HepG2 (cell line): ENCODE measurements around the gene GON4L. TPM values are rescaled to one million over a fixed set of nuclear protein-coding genes. Genes with fewer than 3 reads are reported as not detected.

Source experiments
- ATAC-seq: fragments of 200-7000 bp; cut with Tn5 transposase; 3 replicates; pipeline ENCODE4 v1.9.1; 2020; ENCODE audit warnings: mild to moderate bottlenecking, moderate library complexity
- BruUV-seq: library from RNA; stranded (reverse); fragments of 400-500 nt; replicated peaks from 2 replicates; lab custom pipeline; 2021; lab: Mats Ljungman, UMichigan
- CTCF ChIA-PET: fragments of 300-600 bp; formaldehyde crosslinking; extraction: SDS; loops from one replicate; lab custom pipeline; 2021; ENCODE audit warnings: low total read pairs, inconsistent platforms, low intra/inter-chr PET ratio; lab: Yijun Ruan, JAX
- POLR2A ChIA-PET: fragments of 350-600 bp; sonication (Branson Sonifier 250); formaldehyde crosslinking; loops from one replicate; lab custom pipeline; 2020; ENCODE audit warnings: antibody characterized with exemption, inconsistent platforms; lab: Yijun Ruan, JAX
- DNase-seq: peaks from one replicate; pipeline ENCODE4 v3.0.0-alpha.2; 2015; ENCODE audit warnings: low spot score
- FAIRE-seq: peaks from 3 replicates; lab custom pipeline; 2011; peaks lifted over from hg19 to GRCh38; lab: Jason Lieb, UNC
- H2AFZ ChIP-seq: one replicate; pipeline ENCODE4 v1.6.1; 2011; ENCODE audit warnings: low read length, inconsistent platforms
- H3K27ac ChIP-seq: fragments of 300-600 bp; 3 replicates; pipeline ENCODE4 v1.8.0; 2011; ENCODE audit warnings: mixed run types, mild to moderate bottlenecking, mixed read lengths, low read length, inconsistent platforms; ENCODE audit not compliant: insufficient read depth; ENCODE audit errors: extremely low read length
- H3K27me3 ChIP-seq, 2 experiments: fragments of 200-600 bp in 1 of 2; 2 replicates in 1 of 2; 3 replicates in 1 of 2; pipeline versions ENCODE4 v1.6.0 to v1.8.0; 2011; ENCODE audit warnings: low read length in 2 of 2, mild to moderate bottlenecking in 2 of 2, moderate library complexity in 2 of 2, inconsistent platforms in 1 of 2; ENCODE audit not compliant: insufficient read depth in 2 of 2, control insufficient read depth in 1 of 2
- H3K36me3 ChIP-seq, 2 experiments: fragments of 200-600 bp in 1 of 2; replicated peaks in 1 of 2; 2 replicates in 1 of 2; 3 replicates in 1 of 2; pipeline versions ENCODE4 v1.5.1 to v1.8.0; 2011; ENCODE audit warnings: low read length in 2 of 2, inconsistent platforms in 1 of 2; ENCODE audit not compliant: insufficient read depth in 2 of 2, control insufficient read depth in 1 of 2
- H3K4me1 ChIP-seq: 2 replicates; pipeline ENCODE4 v1.5.1; 2012; ENCODE audit warnings: low read length, inconsistent platforms; ENCODE audit not compliant: insufficient read depth
- H3K4me2 ChIP-seq: 2 replicates; pipeline ENCODE4 v1.6.0; 2011; ENCODE audit warnings: low read depth, low read length, inconsistent platforms
- H3K4me3 ChIP-seq, 3 experiments: fragments of 200-600 bp in 1 of 3; sonication (generic), shearing (Covaris generic) in 1 of 3; replicated peaks in 1 of 3; 2 replicates each; pipeline ENCODE4 v1.5.1; 2011 to 2016; ENCODE audit warnings: low read length in 3 of 3, inconsistent platforms in 2 of 3, low read depth in 2 of 3, mild to moderate bottlenecking in 2 of 3, control low read depth in 1 of 3, mixed read lengths in 1 of 3; ENCODE audit not compliant: insufficient read depth in 1 of 3
- H3K79me2 ChIP-seq: one replicate; pipeline ENCODE4 v1.6.1; 2011; ENCODE audit warnings: low read length, inconsistent platforms; ENCODE audit not compliant: insufficient read depth
- H3K9ac ChIP-seq: 2 replicates; pipeline ENCODE4 v1.6.0; 2011; ENCODE audit warnings: mild to moderate bottlenecking, low read depth, low read length, inconsistent platforms; ENCODE audit not compliant: insufficient read depth
- H3K9me3 ChIP-seq: 2 replicates; pipeline ENCODE4 v1.5.1; 2012; ENCODE audit warnings: mild to moderate bottlenecking, low read length
- H4K20me1 ChIP-seq: 2 replicates; pipeline ENCODE4 v1.6.0; 2011; ENCODE audit warnings: inconsistent platforms, mild to moderate bottlenecking, low read length, moderate library complexity; ENCODE audit not compliant: insufficient read depth
- BHLHE40 ChIP-seq: IDR thresholded peaks from 2 replicates; pipeline ENCODE4 v1.6.1; 2011; ENCODE audit warnings: low read length, improper control_type of control experiment
- CHCHD3 ChIP-seq: sonication (generic); formaldehyde crosslinking; IDR thresholded peaks from 2 replicates; pipeline ENCODE4 v1.8.0; 2022; ENCODE audit warnings: mild to moderate bottlenecking, missing genetic modification reagents, moderate library complexity
- ELF4 ChIP-seq: sonication (generic); formaldehyde crosslinking; IDR thresholded peaks from 2 replicates; pipeline ENCODE4 v1.5.0; 2020; ENCODE audit warnings: missing genetic modification reagents, mild to moderate bottlenecking, moderate library complexity, borderline replicate concordance
- GATA4 ChIP-seq: sonication (generic); IDR thresholded peaks from 2 replicates; pipeline ENCODE4 v1.6.1; 2016; ENCODE audit warnings: antibody characterized with exemption, low read depth, borderline replicate concordance
- HIVEP1 ChIP-seq: sonication (generic); formaldehyde crosslinking; IDR thresholded peaks from 2 replicates; pipeline ENCODE4 v1.4.0; 2020; ENCODE audit warnings: mild to moderate bottlenecking, missing genetic modification reagents
- KDM2A ChIP-seq: sonication (generic); formaldehyde crosslinking; IDR thresholded peaks from 2 replicates; pipeline ENCODE4 v1.4.0; 2020; ENCODE audit warnings: low read depth, missing genetic modification reagents, borderline replicate concordance
- KLF16 ChIP-seq, 2 experiments: sonication (generic) in 1 of 2; formaldehyde crosslinking in 1 of 2; IDR thresholded peaks; 2 replicates each; pipeline versions ENCODE4 v1.6.1 to v1.8.0; 2016 to 2023; ENCODE audit warnings: missing genetic modification reagents in 2 of 2, missing compliant biosample characterization in 1 of 2
- MBD4 ChIP-seq: IDR thresholded peaks from 2 replicates; pipeline ENCODE4 v1.6.1; 2012; ENCODE audit warnings: low read length, inconsistent platforms, borderline replicate concordance
- MEIS1 ChIP-seq: sonication (generic); formaldehyde crosslinking; IDR thresholded peaks from 2 replicates; pipeline ENCODE4 v1.9.0; 2021; ENCODE audit warnings: mild to moderate bottlenecking, missing genetic modification reagents, moderate library complexity, borderline replicate concordance
- NBN ChIP-seq: fragments of 450-650 bp; conservative IDR thresholded peaks from 2 replicates; pipeline ENCODE4 v1.6.1; 2017
- NFKB2 ChIP-seq: sonication (generic); formaldehyde crosslinking; IDR thresholded peaks from 2 replicates; pipeline ENCODE4 v1.4.0; 2020; ENCODE audit warnings: missing genetic modification reagents, borderline replicate concordance
- RBFOX2 ChIP-seq: fragments of 200-400 bp; formaldehyde crosslinking; IDR thresholded peaks from 2 replicates; pipeline ENCODE4 v1.6.1; 2017; ENCODE audit warnings: low read depth, mild to moderate bottlenecking, low read length
- REXO4 ChIP-seq: sonication (generic); formaldehyde crosslinking; IDR thresholded peaks from 2 replicates; pipeline ENCODE4 v1.8.0; 2022; ENCODE audit warnings: missing genetic modification reagents, mild to moderate bottlenecking, borderline replicate concordance
- ZIK1 ChIP-seq: sonication (generic); formaldehyde crosslinking; IDR thresholded peaks from 2 replicates; pipeline ENCODE4 v1.5.0; 2020; ENCODE audit warnings: mild to moderate bottlenecking, low read depth, missing genetic modification reagents, borderline replicate concordance
- ZNF451 ChIP-seq: sonication (generic); formaldehyde crosslinking; IDR thresholded peaks from 2 replicates; pipeline ENCODE4 v1.5.0; 2020; ENCODE audit warnings: mild to moderate bottlenecking, missing genetic modification reagents
- WGBS: methylation state at CpG from one replicate; pipeline ENCODE4 v1.1.6; 2017; ENCODE audit warnings: low lambda C conversion rate; 5-methylcytosine and 5-hydroxymethylcytosine counted together
- in situ Hi-C: cut with HindIII; loops from 2 replicates; pipeline ENCODE4 v1.10.0; 2017; ENCODE audit warnings: low pct_unique_long_range_greater_than_20kb; ENCODE audit not compliant: extremely low pct_ligation_motif_present
- intact Hi-C: fragments of 100-400 bp; cut with micrococcal nuclease; formaldehyde crosslinking; loops from one replicate; pipeline ENCODE4 v1.10.0; 2022; ENCODE audit not compliant: unreplicated experiment
- polyA plus RNA-seq, 8 experiments: library from polyadenylated mRNA; depleted of rRNA in 3 of 8; stranded (reverse) in 7 of 8; unstranded in 1 of 8; fragments of >200 nt; fragmentation: Illumina TruSeq in 4 of 8; extraction: Trizol in 4 of 8; gene quantifications; 2 replicates each; pipeline versions ENCODE4 v1.2.1 to v1.2.3, GENCODE V29; 2011 to 2016; ENCODE audit warnings: low read depth in 4 of 8, missing spikeins in 1 of 8, mixed read lengths in 1 of 8; ENCODE audit not compliant: insufficient read depth in 1 of 8
- total RNA-seq, 5 experiments: library from RNA; depleted of rRNA; stranded (reverse); fragments of >200 nt; fragmentation: Illumina TruSeq; extraction: Trizol; gene quantifications; 2 replicates each; pipeline ENCODE4 v1.2.3, GENCODE V29; 2016; ENCODE audit warnings: low read depth in 1 of 5
- TF ChIP-seq, protein P1 (sequence below): sonication (generic); formaldehyde crosslinking; IDR thresholded peaks from 2 replicates; pipeline ENCODE4 v1.5.0; 2020; ENCODE audit warnings: mild to moderate bottlenecking, low read depth, missing genetic modification reagents, borderline replicate concordance
- TF ChIP-seq, protein P2 (sequence below): IDR thresholded peaks from 2 replicates; pipeline ENCODE4 v1.6.1; 2012; ENCODE audit warnings: low read length, improper control_type of control experiment
- TF ChIP-seq, protein P3 (sequence below): sonication (generic); formaldehyde crosslinking; IDR thresholded peaks from 2 replicates; pipeline ENCODE4 v1.5.1; 2020; ENCODE audit warnings: mild to moderate bottlenecking, missing genetic modification reagents, moderate library complexity
- TF ChIP-seq, protein P4 (sequence below): sonication (generic); formaldehyde crosslinking; IDR thresholded peaks from 2 replicates; pipeline ENCODE4 v1.5.0; 2020; ENCODE audit warnings: missing genetic modification reagents

GON4L gene
- total and polyA plus RNA-seq, 2 of the 13 experiments (the other 11 are each of a cell fraction or from before 2014, with no cell fraction given): 14.6 to 19.6 TPM

DNA sequence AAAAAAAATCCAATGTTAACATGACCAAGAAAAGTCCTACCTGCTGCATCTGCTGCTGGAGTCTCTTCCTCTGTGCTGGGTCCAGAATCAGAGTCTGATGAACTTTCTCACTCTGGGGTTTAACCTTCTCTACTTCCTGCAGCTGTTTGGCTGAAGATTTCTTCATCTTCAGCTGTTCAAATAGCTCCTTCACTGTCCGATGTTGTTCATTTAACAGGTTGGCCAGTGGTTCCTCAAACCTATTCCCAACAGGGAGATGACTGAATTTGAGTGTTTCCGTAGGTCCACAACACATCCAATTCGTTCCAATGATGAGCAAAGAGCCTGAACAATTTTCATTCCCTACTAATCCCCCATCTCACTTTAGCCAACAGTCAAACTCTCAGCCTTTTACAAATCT is 79.4 kb downstream of the GON4L start:
- Histone ChIP-seq H3K27me3 (no peaks in the 10 kb centered on the region), H4K20me1 (no peaks in the 10 kb centered on the region), H3K27ac (no peak overlapping the region), H3K4me3 (no peak overlapping the region), H2AFZ (no peak overlapping the region), H3K9ac (no peak overlapping the region), H3K4me1 (no peaks in the 10 kb centered on the region), H3K9me3 (no peaks in the 10 kb centered on the region)
- CTCF ChIA-PET: no interaction called here
- FAIRE-seq (no peak), DNase-seq (no peak)
- POLR2A ChIA-PET: no interaction called here
- intact Hi-C loops: no loop called here
- no TSS peak for BruUV-seq
- TF ChIP-seq, protein P1, sequence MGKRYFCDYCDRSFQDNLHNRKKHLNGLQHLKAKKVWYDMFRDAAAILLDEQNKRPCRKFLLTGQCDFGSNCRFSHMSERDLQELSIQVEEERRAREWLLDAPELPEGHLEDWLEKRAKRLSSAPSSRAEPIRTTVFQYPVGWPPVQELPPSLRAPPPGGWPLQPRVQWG (CRISPR knock-in tag): no peak
- TF ChIP-seq HIVEP1 (CRISPR knock-in tag) (no peak), BHLHE40 (no peak), MBD4 (no peak), NFKB2 (CRISPR knock-in tag) (no peak), ZIK1 (CRISPR knock-in tag) (no peak), KDM2A (CRISPR knock-in tag) (no peak), CHCHD3 (CRISPR knock-in tag) (no peak), RBFOX2 (no peak), GATA4 (no peak), MEIS1 (CRISPR knock-in tag) (no peak), ZNF451 (CRISPR knock-in tag) (no peak), NBN (no peak), REXO4 (CRISPR knock-in tag) (no peak), KLF16 (CRISPR knock-in tag; IDR thresholded peaks at IDR 0.05) (no peak), ELF4 (CRISPR knock-in tag) (no peak)
- TF ChIP-seq, protein P2, sequence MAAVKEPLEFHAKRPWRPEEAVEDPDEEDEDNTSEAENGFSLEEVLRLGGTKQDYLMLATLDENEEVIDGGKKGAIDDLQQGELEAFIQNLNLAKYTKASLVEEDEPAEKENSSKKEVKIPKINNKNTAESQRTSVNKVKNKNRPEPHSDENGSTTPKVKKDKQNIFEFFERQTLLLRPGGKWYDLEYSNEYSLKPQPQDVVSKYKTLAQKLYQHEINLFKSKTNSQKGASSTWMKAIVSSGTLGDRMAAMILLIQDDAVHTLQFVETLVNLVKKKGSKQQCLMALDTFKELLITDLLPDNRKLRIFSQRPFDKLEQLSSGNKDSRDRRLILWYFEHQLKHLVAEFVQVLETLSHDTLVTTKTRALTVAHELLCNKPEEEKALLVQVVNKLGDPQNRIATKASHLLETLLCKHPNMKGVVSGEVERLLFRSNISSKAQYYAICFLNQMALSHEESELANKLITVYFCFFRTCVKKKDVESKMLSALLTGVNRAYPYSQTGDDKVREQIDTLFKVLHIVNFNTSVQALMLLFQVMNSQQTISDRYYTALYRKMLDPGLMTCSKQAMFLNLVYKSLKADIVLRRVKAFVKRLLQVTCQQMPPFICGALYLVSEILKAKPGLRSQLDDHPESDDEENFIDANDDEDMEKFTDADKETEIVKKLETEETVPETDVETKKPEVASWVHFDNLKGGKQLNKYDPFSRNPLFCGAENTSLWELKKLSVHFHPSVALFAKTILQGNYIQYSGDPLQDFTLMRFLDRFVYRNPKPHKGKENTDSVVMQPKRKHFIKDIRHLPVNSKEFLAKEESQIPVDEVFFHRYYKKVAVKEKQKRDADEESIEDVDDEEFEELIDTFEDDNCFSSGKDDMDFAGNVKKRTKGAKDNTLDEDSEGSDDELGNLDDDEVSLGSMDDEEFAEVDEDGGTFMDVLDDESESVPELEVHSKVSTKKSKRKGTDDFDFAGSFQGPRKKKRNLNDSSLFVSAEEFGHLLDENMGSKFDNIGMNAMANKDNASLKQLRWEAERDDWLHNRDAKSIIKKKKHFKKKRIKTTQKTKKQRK: no peak
- TF ChIP-seq, protein P3, sequence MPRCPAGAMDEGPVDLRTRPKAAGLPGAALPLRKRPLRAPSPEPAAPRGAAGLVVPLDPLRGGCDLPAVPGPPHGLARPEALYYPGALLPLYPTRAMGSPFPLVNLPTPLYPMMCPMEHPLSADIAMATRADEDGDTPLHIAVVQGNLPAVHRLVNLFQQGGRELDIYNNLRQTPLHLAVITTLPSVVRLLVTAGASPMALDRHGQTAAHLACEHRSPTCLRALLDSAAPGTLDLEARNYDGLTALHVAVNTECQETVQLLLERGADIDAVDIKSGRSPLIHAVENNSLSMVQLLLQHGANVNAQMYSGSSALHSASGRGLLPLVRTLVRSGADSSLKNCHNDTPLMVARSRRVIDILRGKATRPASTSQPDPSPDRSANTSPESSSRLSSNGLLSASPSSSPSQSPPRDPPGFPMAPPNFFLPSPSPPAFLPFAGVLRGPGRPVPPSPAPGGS (CRISPR knock-in tag): no peak
- TF ChIP-seq, protein P4, sequence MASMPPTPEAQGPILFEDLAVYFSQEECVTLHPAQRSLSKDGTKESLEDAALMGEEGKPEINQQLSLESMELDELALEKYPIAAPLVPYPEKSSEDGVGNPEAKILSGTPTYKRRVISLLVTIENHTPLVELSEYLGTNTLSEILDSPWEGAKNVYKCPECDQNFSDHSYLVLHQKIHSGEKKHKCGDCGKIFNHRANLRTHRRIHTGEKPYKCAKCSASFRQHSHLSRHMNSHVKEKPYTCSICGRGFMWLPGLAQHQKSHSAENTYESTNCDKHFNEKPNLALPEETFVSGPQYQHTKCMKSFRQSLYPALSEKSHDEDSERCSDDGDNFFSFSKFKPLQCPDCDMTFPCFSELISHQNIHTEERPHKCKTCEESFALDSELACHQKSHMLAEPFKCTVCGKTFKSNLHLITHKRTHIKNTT: no peak
- TF ChIP-seq, all 625 proteins: peak for 0
- H3K79me2 ChIP-seq: no peaks in the 10 kb centered on the region
- H3K4me2 ChIP-seq: no peak overlapping the region
- ATAC-seq: no peak
- in situ Hi-C loops: no loop called here
- 90% methylated on average over 3 of the region's 3 CpGs for WGBS
- peaks cover 10 to 40% of the 10 kb centered on the region in 2 experiments for H3K36me3 ChIP-seq
